Glutamatergic neuron (in vitro differentiated cells): ENCODE data around the gene RNGTT. TPM values are rescaled to one million over a fixed set of nuclear protein-coding genes. Genes with fewer than 3 reads are reported as not detected.
A peak's percentile ranks its signal among the peaks of the same experiment; 100 is the strongest.
"Not testable (repeated sequence)": the region's sequence is repeated elsewhere in the genome, so short reads cannot be mapped to it uniquely, and the experiment has no call there.

Experiments used
- DNase-seq: peaks from one replicate; pipeline ENCODE4 v3.0.0; 2022
- H3K27ac Mint-ChIP-seq: one replicate; pipeline ENCODE4 v1.8.0; 2020; ENCODE audit warnings: mild to moderate bottlenecking, mixed read lengths, inconsistent platforms; ENCODE audit not compliant: unreplicated experiment
- H3K27me3 Mint-ChIP-seq: one replicate; pipeline ENCODE4 v1.8.0; 2020; ENCODE audit warnings: mild to moderate bottlenecking, moderate library complexity, mixed read lengths, inconsistent platforms; ENCODE audit not compliant: unreplicated experiment
- H3K36me3 Mint-ChIP-seq: one replicate; pipeline ENCODE4 v1.8.0; 2020; ENCODE audit warnings: mild to moderate bottlenecking, mixed read lengths, inconsistent platforms; ENCODE audit not compliant: unreplicated experiment
- H3K4me1 Mint-ChIP-seq: one replicate; pipeline ENCODE4 v1.8.0; 2020; ENCODE audit warnings: mild to moderate bottlenecking, low read depth, mixed read lengths, inconsistent platforms; ENCODE audit not compliant: unreplicated experiment
- H3K4me3 Mint-ChIP-seq: one replicate; pipeline ENCODE4 v1.8.0; 2020; ENCODE audit warnings: mild to moderate bottlenecking, mixed read lengths, inconsistent platforms; ENCODE audit not compliant: unreplicated experiment
- H3K9me3 Mint-ChIP-seq: one replicate; pipeline ENCODE4 v1.8.0; 2020; ENCODE audit warnings: mild to moderate bottlenecking, moderate library complexity, mixed read lengths, inconsistent platforms; ENCODE audit not compliant: unreplicated experiment
- total RNA-seq: library from RNA; stranded (reverse); fragmentation: NEBNext Ultra II Directional; extraction: Animal tissue kit (Norgen Biotek cat#: 25700); gene quantifications from one replicate; pipeline ENCODE4 v1.2.1, GENCODE V29; 2021; ENCODE audit not compliant: unreplicated experiment
- TF ChIP-seq, protein P1 (sequence below): fragments of 200-600 bp; sonication (generic); IDR thresholded peaks from one replicate; pipeline ENCODE4 v1.5.0; 2021; ENCODE audit not compliant: partially characterized antibody, unreplicated experiment

Gene RNGTT
- total RNA-seq, 1 donor from 2014 or later: 23.9 TPM

DNA sequence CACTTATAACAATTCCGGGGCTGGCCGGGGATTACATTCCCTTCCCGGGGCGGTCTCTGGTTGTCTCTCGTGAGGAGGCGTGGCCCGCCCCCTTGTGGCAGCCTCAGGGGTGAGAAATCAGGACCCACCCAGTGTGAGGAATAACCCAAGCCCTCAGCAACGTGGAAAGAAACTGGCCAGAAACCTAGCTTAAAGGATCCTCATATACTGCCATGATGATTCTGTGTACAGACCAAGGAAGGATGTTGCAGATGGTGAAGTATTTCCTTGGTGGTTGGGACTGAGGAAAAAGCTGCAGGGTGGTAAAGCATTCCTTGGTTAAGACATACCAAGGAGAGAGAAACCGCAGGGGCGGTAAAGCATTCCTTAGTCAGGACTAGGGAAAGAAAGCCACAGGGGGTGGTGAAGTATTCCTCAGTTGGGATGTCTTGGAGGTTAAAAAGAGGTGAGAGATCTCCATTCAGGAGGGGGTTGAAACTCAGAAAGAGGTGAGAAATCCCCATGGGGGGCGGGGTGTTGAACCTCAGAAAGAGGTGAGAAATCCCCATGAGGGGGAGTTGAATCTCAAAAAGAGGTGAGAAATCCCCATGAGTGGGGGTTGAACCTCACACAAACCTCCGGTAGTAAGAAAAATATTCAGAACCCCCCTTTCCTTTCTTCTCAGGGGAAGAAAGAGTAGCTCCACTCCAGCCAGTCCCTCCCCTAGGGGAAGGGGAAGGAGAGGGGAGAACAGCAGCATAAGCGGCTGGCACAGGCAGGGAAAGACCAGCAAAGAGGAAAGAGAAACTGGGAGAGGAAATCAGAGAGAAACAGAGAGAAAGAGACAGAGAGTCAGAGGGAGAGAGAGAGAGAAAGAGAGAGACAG lies 238.1 kb downstream of the RNGTT start:
- Mint-ChIP-seq H3K27me3 (no peaks in the 10 kb centered on the region), H3K27ac (no peak overlapping the region), H3K4me3 (no peak overlapping the region), H3K36me3 (no peaks in the 10 kb centered on the region), H3K9me3 (peaks cover 1% of the 10 kb centered on the region), H3K4me1 (peaks cover 17% of the 10 kb centered on the region)
- DNase-seq: peak; percentile 81
- TF ChIP-seq, protein P1, sequence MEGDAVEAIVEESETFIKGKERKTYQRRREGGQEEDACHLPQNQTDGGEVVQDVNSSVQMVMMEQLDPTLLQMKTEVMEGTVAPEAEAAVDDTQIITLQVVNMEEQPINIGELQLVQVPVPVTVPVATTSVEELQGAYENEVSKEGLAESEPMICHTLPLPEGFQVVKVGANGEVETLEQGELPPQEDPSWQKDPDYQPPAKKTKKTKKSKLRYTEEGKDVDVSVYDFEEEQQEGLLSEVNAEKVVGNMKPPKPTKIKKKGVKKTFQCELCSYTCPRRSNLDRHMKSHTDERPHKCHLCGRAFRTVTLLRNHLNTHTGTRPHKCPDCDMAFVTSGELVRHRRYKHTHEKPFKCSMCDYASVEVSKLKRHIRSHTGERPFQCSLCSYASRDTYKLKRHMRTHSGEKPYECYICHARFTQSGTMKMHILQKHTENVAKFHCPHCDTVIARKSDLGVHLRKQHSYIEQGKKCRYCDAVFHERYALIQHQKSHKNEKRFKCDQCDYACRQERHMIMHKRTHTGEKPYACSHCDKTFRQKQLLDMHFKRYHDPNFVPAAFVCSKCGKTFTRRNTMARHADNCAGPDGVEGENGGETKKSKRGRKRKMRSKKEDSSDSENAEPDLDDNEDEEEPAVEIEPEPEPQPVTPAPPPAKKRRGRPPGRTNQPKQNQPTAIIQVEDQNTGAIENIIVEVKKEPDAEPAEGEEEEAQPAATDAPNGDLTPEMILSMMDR: peak; percentile 63

DNA sequence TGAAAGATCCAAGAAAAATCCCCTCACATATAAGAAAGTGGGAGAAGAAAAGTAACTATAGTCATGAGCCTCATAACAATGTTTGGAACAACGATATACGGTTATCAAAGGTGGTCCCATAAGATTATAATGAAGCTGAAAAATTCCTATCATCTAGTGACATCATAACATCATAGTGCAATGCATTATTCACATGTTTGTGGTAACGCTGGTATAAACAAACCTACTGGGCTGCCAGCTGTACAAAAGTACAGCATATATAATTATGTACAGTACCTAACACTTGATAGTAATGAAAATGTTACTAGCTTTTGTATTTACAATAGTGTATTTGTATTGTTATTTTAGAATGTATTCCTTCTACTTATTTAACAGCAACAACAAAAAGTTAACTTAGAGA lies 240.7 kb downstream of the RNGTT start:
- H3K27me3 Mint-ChIP-seq: no peaks in the 10 kb centered on the region
- H3K4me3 Mint-ChIP-seq: no peak overlapping the region
- no peak for DNase-seq

DNA sequence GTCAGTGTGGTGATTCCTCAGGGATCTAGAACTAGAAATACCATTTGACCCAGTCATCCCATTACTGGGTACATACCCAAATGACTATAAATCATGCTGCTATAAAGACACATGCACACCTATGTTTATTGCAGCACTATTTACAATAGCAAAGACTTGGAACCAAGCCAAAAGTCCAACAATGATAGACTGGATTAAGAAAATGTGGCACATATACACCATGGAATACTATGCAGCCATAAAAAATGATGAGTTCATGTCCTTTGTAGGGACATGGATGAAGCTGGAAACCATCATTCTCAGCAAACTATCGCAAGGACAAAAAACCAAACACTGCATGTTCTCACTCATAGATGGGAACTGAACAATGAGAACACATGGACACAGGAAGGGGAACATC lies 247.0 kb downstream of the RNGTT start:
- not testable (repeated sequence) for H3K4me1 Mint-ChIP-seq

More for the DNA sequence above, 240.7 kb downstream of the RNGTT start:
- Mint-ChIP-seq H3K27ac (no peak overlapping the region), H3K36me3 (no peaks in the 10 kb centered on the region), H3K9me3 (peaks cover 1% of the 10 kb centered on the region), H3K4me1 (peaks cover 2% of the 10 kb centered on the region)
- TF ChIP-seq, protein P1: no peak

DNA sequence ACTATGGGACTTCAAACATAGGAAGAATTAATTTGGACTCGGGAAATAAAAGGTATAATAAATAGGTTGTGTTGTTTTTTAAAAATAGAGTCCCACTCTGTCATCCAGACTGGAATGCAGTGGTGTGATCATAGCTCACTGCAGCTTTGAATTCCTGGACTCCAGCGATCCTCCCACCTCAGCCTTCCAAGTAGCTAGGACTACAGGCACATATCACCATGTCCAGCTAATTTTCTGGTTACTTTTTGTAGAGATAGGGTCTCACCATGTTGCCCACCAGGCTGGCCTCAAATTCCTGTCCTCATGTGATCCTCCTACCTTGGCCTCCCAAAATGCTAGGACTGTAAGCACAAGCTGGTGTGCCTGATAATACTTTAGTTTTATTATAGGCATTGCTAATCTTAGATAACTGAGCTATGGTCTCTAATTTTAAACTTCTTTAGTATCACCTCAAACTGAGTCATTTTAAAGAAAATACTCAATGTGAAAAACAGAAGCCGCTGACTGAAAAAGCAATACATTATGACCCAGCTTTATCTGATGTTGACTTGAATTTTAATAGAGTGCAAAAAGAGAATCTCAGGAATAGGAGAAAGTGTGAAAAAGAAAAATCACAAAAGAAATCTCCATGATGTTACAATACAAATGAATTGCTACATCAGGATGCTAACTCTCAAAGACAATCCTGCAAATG lies 251.0 kb downstream of the RNGTT start:
- H3K27me3 Mint-ChIP-seq: no peaks in the 10 kb centered on the region
- no peak overlapping the region for H3K4me3 Mint-ChIP-seq
- DNase-seq: no peak
- no peaks in the 10 kb centered on the region for H3K9me3 Mint-ChIP-seq
- TF ChIP-seq, protein P1: no peak
- no peaks in the 10 kb centered on the region for H3K36me3 Mint-ChIP-seq
- H3K27ac Mint-ChIP-seq: no peak overlapping the region
- no peaks in the 10 kb centered on the region for H3K4me1 Mint-ChIP-seq

More for the DNA sequence above, 247.0 kb downstream of the RNGTT start:
- H3K36me3 Mint-ChIP-seq, H3K27me3 Mint-ChIP-seq, H3K9me3 Mint-ChIP-seq, H3K27ac Mint-ChIP-seq, H3K4me3 Mint-ChIP-seq, DNase-seq: not testable (repeated sequence)

DNA sequence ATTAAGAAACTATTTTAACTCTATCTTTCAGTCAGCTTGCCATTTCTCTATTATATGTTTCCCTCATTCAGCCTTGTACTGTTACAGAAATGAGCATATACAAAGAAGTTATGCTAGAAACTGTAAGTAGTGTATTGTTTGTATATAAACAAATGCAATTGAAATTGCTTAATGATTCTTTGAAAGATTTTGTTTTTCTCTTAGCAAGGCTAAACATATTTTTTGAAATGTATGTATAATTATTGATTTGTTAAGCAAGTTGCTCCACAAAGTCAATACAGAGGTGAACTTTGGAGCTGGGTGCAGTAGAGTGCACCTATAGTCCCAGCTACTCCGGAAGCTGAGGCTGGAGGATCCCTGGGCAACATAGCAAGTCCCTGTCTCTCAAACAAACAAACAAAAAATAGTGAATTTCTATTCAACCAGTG lies 253.6 kb downstream of the RNGTT start:
- H3K9me3 Mint-ChIP-seq: no peaks in the 10 kb centered on the region
- no peaks in the 10 kb centered on the region for H3K36me3 Mint-ChIP-seq
- H3K27me3 Mint-ChIP-seq: no peaks in the 10 kb centered on the region

More for the DNA sequence above, 253.6 kb downstream of the RNGTT start:
- TF ChIP-seq, protein P1: no peak
- H3K27ac Mint-ChIP-seq: no peak overlapping the region
- DNase-seq: no peak
- H3K4me3 Mint-ChIP-seq: no peak overlapping the region
- no peaks in the 10 kb centered on the region for H3K4me1 Mint-ChIP-seq
